Heart left ventricle (tissue), 16 donors: Measurements from ENCODE around the gene TAMM41. TPM values are rescaled to one million over a fixed set of nuclear protein-coding genes. Genes with fewer than 3 reads are reported as not detected.

Source experiments
- ATAC-seq, 4 donors: fragments of 200-7000 bp; cut with Tn5 transposase; one replicate each; pipeline ENCODE4 v1.9.1; 2020 to 2022; ENCODE audit warnings: moderate library complexity in 4 of 4, mild to moderate bottlenecking in 3 of 4, moderate number of reproducible peaks in 1 of 4
- DNase-seq, 5 donors: peaks; one replicate each; pipeline ENCODE4 v3.0.0-alpha.2; 2020
- H3K27ac ChIP-seq, 12 donors: fragments of 200-600 bp; sonication (generic) in 4 of 12; one replicate each; pipeline versions ENCODE4 v1.5.0 to v1.8.0; 2016 to 2022; ENCODE audit warnings: mild to moderate bottlenecking in 2 of 12
- H3K27me3 ChIP-seq, 9 donors: fragments of 200-600 bp; sonication (generic) in 2 of 9; one replicate each; pipeline versions ENCODE4 v1.5.1 to v1.8.0; 2016 to 2022; ENCODE audit warnings: mild to moderate bottlenecking in 3 of 9
- H3K36me3 ChIP-seq, 9 donors: fragments of 200-600 bp; sonication (generic) in 2 of 9; one replicate each; pipeline versions ENCODE4 v1.5.0 to v1.8.0; 2018 to 2022; ENCODE audit warnings: mild to moderate bottlenecking in 2 of 9
- H3K4me1 ChIP-seq, 12 donors: fragments of 200-600 bp; sonication (generic) in 4 of 12; one replicate each; pipeline versions ENCODE4 v1.5.0 to v1.8.0; 2016 to 2022; ENCODE audit warnings: mild to moderate bottlenecking in 3 of 12
- H3K4me3 ChIP-seq, 12 donors: fragments of 200-600 bp; sonication (generic) in 4 of 12; one replicate each; pipeline versions ENCODE4 v1.5.0 to v1.8.0; 2017 to 2022; ENCODE audit warnings: mild to moderate bottlenecking in 9 of 12, moderate library complexity in 4 of 12
- H3K9me3 ChIP-seq, 12 donors: fragments of 200-600 bp; sonication (generic) in 4 of 12; one replicate each; pipeline versions ENCODE4 v1.5.0 to v1.8.0; 2016 to 2022; ENCODE audit warnings: mild to moderate bottlenecking in 1 of 12
- CTCF ChIP-seq, 12 donors: fragments of 200-600 bp; sonication (generic) in 4 of 12; IDR thresholded peaks; one replicate each; pipeline versions ENCODE4 v1.5.0 to v1.8.0; 2018 to 2022; ENCODE audit warnings: antibody characterized with exemption in 12 of 12, mild to moderate bottlenecking in 5 of 12
- POLR2A ChIP-seq, 2 donors: fragments of 450-650 bp; IDR thresholded peaks; one replicate each; pipeline ENCODE4 v1.6.1; 2017; ENCODE audit warnings: antibody characterized with exemption in 2 of 2, mild to moderate bottlenecking in 2 of 2, moderate library complexity in 2 of 2
- WGBS, 4 donors: extraction: QIAGEN DNeasy Blood & Tissue Kit in 2 of 4; methylation state at CpG; one replicate each; pipeline versions ENCODE4 v1.1.5 to v1.1.7; 2013 to 2018; 5-methylcytosine and 5-hydroxymethylcytosine counted together
- intact Hi-C, 10 donors: fragments of 100-400 bp; cut with DNase I; formaldehyde crosslinking; loops; one replicate each; pipeline versions ENCODE4 v1.11.1 to v1.14.2; 2022
- polyA plus RNA-seq, 2 donors: library from polyadenylated mRNA; stranded (reverse); fragments of 200-250 nt; gene quantifications; one replicate each; pipeline ENCODE4 v1.2.3, GENCODE V29; 2013
- total RNA-seq, 9 donors: library from RNA; depleted of rRNA in 2 of 9; stranded (reverse); fragments of >200 nt in 2 of 9; fragmentation: NEBNext Ultra II Directional in 3 of 9; extraction: Animal tissue kit (Norgen Biotek cat#: 25700) in 3 of 9; gene quantifications; one replicate each; pipeline versions ENCODE4 v1.1.0 to v1.2.4, GENCODE V29; 2016 to 2023
- donor health status: ischemic (EF 13 %, LVEDD 7.1; RV severe dilation, severe dysfunction).
- donor health status: healthy with polysubstance abuse.
- donor health status: DM: no; HTN: yes; CAD: no.
- donor health status: DM: no; HTN: no; CAD: no.
- donor health status: ischemic (EF 25% LVEDD 6.9; RV normal size, moderate dysfunction).
- donor health status: ischemic (EF 25% LVEDD 5.7; RV mildly dilated, moderate dysfunction).
- donor health status: healthy.
- donor health status: DM: yes; HTN: yes; CAD: no.
- donor health status: ischemic (EF 35%, LVEDD 5.7; RV mildly dilated, moderate dysfunction).
- donor health status: nonischemic (EF 11% LVEDD 7.7; RV severe dilation, severe dysfunction).
- donor health status: DM: yes; HTN: yes; CAD: no.
- donor health status: PGD.
- donor health status: ischemic (EF 29% LVEDD 5.4; RV normal size, mild dysfunction).
- donor health status: nonischemic (EF 23%, LVEDD 6.1; RV moderate dilation, normal function).

The TAMM41 gene
- total and polyA plus RNA-seq, 11 donors: 4.5 to 12.7 (median 10.8) TPM

GRCh38 chr3:11844891-11845290 is 1.8 kb downstream of the TAMM41 start:
- no peaks in the 10 kb centered on the region for H3K27me3 ChIP-seq
- intact Hi-C loops: no loop called here
- no peak overlapping the region for H3K27ac ChIP-seq
- no peak for DNase-seq
- no peak for ATAC-seq
- peak overlapping the region in 3 of 12 donors; percentile 75 to 86 (median 86) for H3K4me3 ChIP-seq
- H3K9me3 ChIP-seq: no peaks in the 10 kb centered on the region
- H3K36me3 ChIP-seq: peaks cover 0 to 45% (median 36%) of the 10 kb centered on the region in 9 donors
- peaks cover 3 to 30% (median 22%) of the 10 kb centered on the region in 12 donors for H3K4me1 ChIP-seq
- TF ChIP-seq CTCF (IDR thresholded peaks at IDR 0.05) (no peak), POLR2A (IDR thresholded peaks at IDR 0.05) (no peak)
- WGBS, 4 donors: 33 to 54% (median 45%) methylated on average over 5 of the region's 5 CpGs

- Histone ChIP-seq H3K4me3 (no peak overlapping the region), H3K36me3 (peaks cover 0 to 97% (median 82%) of the 10 kb centered on the region in 9 donors), H3K27ac (no peak overlapping the region), H3K9me3 (no peaks in the 10 kb centered on the region), H3K27me3 (no peaks in the 10 kb centered on the region), H3K4me1 (peaks cover 0 to 11% (median under 1%) of the 10 kb centered on the region in 12 donors)
- no peak for TF ChIP-seq POLR2A (IDR thresholded peaks at IDR 0.05)
- TF ChIP-seq CTCF (IDR thresholded peaks at IDR 0.05): peak in 8 of 12 donors; percentile 23 to 50 (median 35)
- ATAC-seq: no peak
- no peak for DNase-seq
- intact Hi-C loops: no loop called here
These were observed 11.6 kb downstream of the TAMM41 start for GRCh38 chr3:11835028-11835639.

- TF ChIP-seq CTCF (IDR thresholded peaks at IDR 0.05): no peak
- Histone ChIP-seq H3K27me3 (no peaks in the 10 kb centered on the region), H3K9me3 (no peaks in the 10 kb centered on the region), H3K36me3 (peaks cover 0 to 97% (median 82%) of the 10 kb centered on the region in 9 donors), H3K27ac (no peak overlapping the region), H3K4me3 (no peak overlapping the region), H3K4me1 (peaks cover 0 to 11% (median under 1%) of the 10 kb centered on the region in 12 donors)
- WGBS, 4 donors: 59 to 69% (median 61%) methylated on average over 9 of the region's 9 CpGs
- ATAC-seq (no peak), DNase-seq (peak in 1 of 5 donors; percentile 13)
- intact Hi-C loops: no loop called here
These were observed 13.4 kb downstream of the TAMM41 start for GRCh38 chr3:11832981-11833905.

GRCh38 chr3:11829416-11829815 is 17.3 kb downstream of the TAMM41 start:
- Histone ChIP-seq H3K27ac (no peak overlapping the region), H3K4me3 (no peak overlapping the region), H3K27me3 (no peaks in the 10 kb centered on the region), H3K36me3 (peaks cover 0 to 100% (median 94%) of the 10 kb centered on the region in 9 donors), H3K9me3 (no peaks in the 10 kb centered on the region), H3K4me1 (peaks cover 0 to 11% (median under 1%) of the 10 kb centered on the region in 12 donors)
- DNase-seq (no peak), ATAC-seq (no peak)
- WGBS, 4 donors: 89 to 95% (median 93%) methylated on average over 7 of the region's 7 CpGs
- intact Hi-C loops: no loop called here
- TF ChIP-seq CTCF (IDR thresholded peaks at IDR 0.05) (no peak), POLR2A (IDR thresholded peaks at IDR 0.05) (no peak)
